HPDE6-E6E7 (cell line): ENCODE results near the gene MSH5.
"Not testable (repeated sequence)": the region's sequence is repeated elsewhere in the genome, so short reads cannot be mapped to it uniquely, and the experiment has no call there.

Source experiments
- DNase-seq: peaks from one replicate; pipeline ENCODE4 v3.0.0; 2011; ENCODE audit warnings: missing footprints; ENCODE audit errors: extremely low spot score

MSH5 gene

GRCh38 chr6:31739639-31740396 is at the start of gene MSH5:
MSH5 (plus strand) TSS chr6:31740005; CDS start chr6:31740467, 462 bp downstream.
- DNase-seq = peak; percentile 98

GRCh38 chr6:31690231-31691077 is 49.4 kb upstream of the MSH5 start:
- DNase-seq = no peak

GRCh38 chr6:31691078-31691463 is 48.7 kb upstream of the MSH5 start:
- DNase-seq = no peak

- DNase-seq = no peak
These were observed 48.2 kb upstream of the MSH5 start for GRCh38 chr6:31691564-31692108.

GRCh38 chr6:31692353-31692752 is 47.5 kb upstream of the MSH5 start:
- no peak for DNase-seq

GRCh38 chr6:31692886-31693285 is 46.9 kb upstream of the MSH5 start:
- no peak for DNase-seq

GRCh38 chr6:31693535-31693934 is 46.3 kb upstream of the MSH5 start:
- DNase-seq = no peak

GRCh38 chr6:31697555-31697954 is 42.2 kb upstream of the MSH5 start:
- DNase-seq = no peak

- no peak for DNase-seq
These were observed 38.9 kb upstream of the MSH5 start for GRCh38 chr6:31700740-31701401.

GRCh38 chr6:31701666-31702404 is 38.0 kb upstream of the MSH5 start:
- DNase-seq = no peak

- DNase-seq = no peak
These were observed 37.4 kb upstream of the MSH5 start for GRCh38 chr6:31702405-31702818.

GRCh38 chr6:31702819-31703716 is 36.7 kb upstream of the MSH5 start, which contains the start of gene ABHD16A:
ABHD16A (minus strand) TSS chr6:31703324; CDS start chr6:31703281, 43 bp downstream.
- peak; percentile 100 for DNase-seq

- no peak for DNase-seq
These were observed 33.9 kb upstream of the MSH5 start for GRCh38 chr6:31705931-31706330.

GRCh38 chr6:31706599-31706998 is 33.2 kb upstream of the MSH5 start, which contains the start of gene LY6G6F:
LY6G6F (plus strand) TSS chr6:31706866; CDS start chr6:31706907, 41 bp downstream.
- no peak for DNase-seq

- no peak for DNase-seq
These were observed 32.1 kb upstream of the MSH5 start for GRCh38 chr6:31707701-31708100.

- no peak for DNase-seq
These were observed 31.6 kb upstream of the MSH5 start for GRCh38 chr6:31708224-31708623.

- not testable (repeated sequence) for DNase-seq
These were observed 30.6 kb upstream of the MSH5 start for GRCh38 chr6:31709157-31709556.

- DNase-seq = no peak
These were observed 29.1 kb upstream of the MSH5 start for GRCh38 chr6:31710523-31711219.

GRCh38 chr6:31711233-31711632 is 28.6 kb upstream of the MSH5 start:
- DNase-seq = peak; percentile 36
